ENCODE measurements around the gene DGKE. TPM values are rescaled to one million over a fixed set of nuclear protein-coding genes. Genes with fewer than 3 reads are reported as not detected.

Gene DGKE
- polyA plus RNA-seq, 1 donor from 2014 or later, result 16.6 TPM

- no peaks in the 10 kb centered on the region for H3K36me3 ChIP-seq (ENCODE audit: insufficient read depth, low read length)
- H3K9me3 ChIP-seq (ENCODE audit: low read length), result no peaks in the 10 kb centered on the region
- no peaks in the 10 kb centered on the region for H3K79me2 ChIP-seq (replicated peaks; ENCODE audit: insufficient read depth, low read length)
- no peak overlapping the region for H3K4me3 ChIP-seq (ENCODE audit: low read length)
- no peaks in the 10 kb centered on the region for H3F3A ChIP-seq (ENCODE audit: insufficient read depth, low read length, poor library complexity, severe bottlenecking)
- TF ChIP-seq MXI1 (conservative IDR thresholded peaks at IDR 0.05; ENCODE audit: poor library complexity, severe bottlenecking), result no peak
- TF ChIP-seq POLR2AphosphoS5 (IDR thresholded peaks at IDR 0.05), result no peak
- TF ChIP-seq TAF1 (IDR thresholded peaks at IDR 0.05; ENCODE audit: low read depth), result no peak
- no peak for TF ChIP-seq EZH2 (IDR thresholded peaks at IDR 0.05; ENCODE audit: borderline replicate concordance, insufficient read depth, low read length, poor library complexity, severe bottlenecking)
- no peak for TF ChIP-seq RAD21 (conservative IDR thresholded peaks at IDR 0.05)
- TF ChIP-seq EP300 (conservative IDR thresholded peaks at IDR 0.05; ENCODE audit: poor library complexity, severe bottlenecking), result no peak
- H2AFZ ChIP-seq (ENCODE audit: low read depth, low read length), result no peak overlapping the region
- no peaks in the 10 kb centered on the region for H3K9me2 ChIP-seq (ENCODE audit: insufficient read depth, low read length)
- no peak overlapping the region for H3K4me2 ChIP-seq (ENCODE audit: low read length)
- no peaks in the 10 kb centered on the region for H4K20me1 ChIP-seq (ENCODE audit: insufficient read depth)
- H3K27ac ChIP-seq (ENCODE audit: low read length), result no peak overlapping the region
- H3K9ac ChIP-seq (ENCODE audit: low read length), result no peak overlapping the region
- no peaks in the 10 kb centered on the region for H3K27me3 ChIP-seq (ENCODE audit: insufficient read depth, low read depth, low read length)
Observed at GRCh38 chr17:56810343-56810742, 23.6 kb upstream of the DGKE start.

- Histone ChIP-seq H3F3A (ENCODE audit: insufficient read depth, low read length, poor library complexity, severe bottlenecking) (no peaks in the 10 kb centered on the region), H3K36me3 (ENCODE audit: insufficient read depth, low read length) (no peaks in the 10 kb centered on the region), H3K9me3 (ENCODE audit: low read length) (no peaks in the 10 kb centered on the region), H3K27ac (ENCODE audit: low read length) (no peak overlapping the region), H2AFZ (ENCODE audit: low read depth, low read length) (no peak overlapping the region), H3K79me2 (replicated peaks; ENCODE audit: insufficient read depth, low read length) (no peaks in the 10 kb centered on the region), H3K4me3 (ENCODE audit: low read length) (no peak overlapping the region), H3K9ac (ENCODE audit: low read length) (no peak overlapping the region), H4K20me1 (ENCODE audit: insufficient read depth) (no peaks in the 10 kb centered on the region), H3K9me2 (ENCODE audit: insufficient read depth, low read length) (no peaks in the 10 kb centered on the region), H3K4me2 (ENCODE audit: low read length) (no peak overlapping the region), H3K27me3 (ENCODE audit: insufficient read depth, low read depth, low read length) (no peaks in the 10 kb centered on the region)
- TF ChIP-seq SMC3 (conservative IDR thresholded peaks at IDR 0.05; ENCODE audit: poor library complexity), result no peak
Observed at GRCh38 chr17:56810891-56811775, 22.8 kb upstream of the DGKE start.

GRCh38 chr17:56812901-56813388, 21.0 kb upstream of the DGKE start:
- H3K27me3 ChIP-seq (ENCODE audit: insufficient read depth, low read depth, low read length), result no peaks in the 10 kb centered on the region
- no peak overlapping the region for H2AFZ ChIP-seq (ENCODE audit: low read depth, low read length)
- no peak for TF ChIP-seq EP300 (conservative IDR thresholded peaks at IDR 0.05; ENCODE audit: poor library complexity, severe bottlenecking)
- no peak for TF ChIP-seq MXI1 (conservative IDR thresholded peaks at IDR 0.05; ENCODE audit: poor library complexity, severe bottlenecking)
- no peak for TF ChIP-seq CTCF (IDR thresholded peaks at IDR 0.05; ENCODE audit: poor library complexity, severe bottlenecking)
- no peak for TF ChIP-seq POLR2AphosphoS5 (IDR thresholded peaks at IDR 0.05)

More at GRCh38 chr17:56812901-56813388, 21.0 kb upstream of the DGKE start:
- Histone ChIP-seq H3K9me3 (ENCODE audit: low read length) (no peaks in the 10 kb centered on the region), H4K20me1 (ENCODE audit: insufficient read depth) (no peaks in the 10 kb centered on the region), H3K79me2 (replicated peaks; ENCODE audit: insufficient read depth, low read length) (no peaks in the 10 kb centered on the region), H3K9ac (ENCODE audit: low read length) (no peak overlapping the region), H3K9me2 (ENCODE audit: insufficient read depth, low read length) (no peaks in the 10 kb centered on the region), H3K4me2 (ENCODE audit: low read length) (no peak overlapping the region), H3K36me3 (ENCODE audit: insufficient read depth, low read length) (no peaks in the 10 kb centered on the region), H3K4me3 (ENCODE audit: low read length) (no peak overlapping the region), H3F3A (ENCODE audit: insufficient read depth, low read length, poor library complexity, severe bottlenecking) (no peaks in the 10 kb centered on the region), H3K27ac (ENCODE audit: low read length) (no peak overlapping the region)

Data from neural cell (in vitro differentiated cells).